HCT116 (cell line): ENCODE data around the gene SDR42E2.

Experiments
- ATF3 ChIP-seq: IDR thresholded peaks from 2 replicates; pipeline ENCODE4 v1.6.1; 2012
- EZH2 ChIP-seq: fragments of 200-600 bp; sonication (generic); IDR thresholded peaks from 2 replicates; pipeline ENCODE4 v1.6.1; 2017; ENCODE audit warnings: antibody characterized with exemption, mixed run types
- EZH2phosphoT487 ChIP-seq: fragments of 200-600 bp; IDR thresholded peaks from 2 replicates; pipeline ENCODE4 v1.6.1; 2018; ENCODE audit warnings: antibody characterized with exemption, borderline replicate concordance
- FOSL1 ChIP-seq: IDR thresholded peaks from 2 replicates; pipeline ENCODE4 v1.6.1; 2012; ENCODE audit warnings: low read depth
- MAX ChIP-seq: IDR thresholded peaks from 2 replicates; pipeline ENCODE4 v1.6.1; 2012
- POLR2A ChIP-seq: IDR thresholded peaks from 2 replicates; pipeline ENCODE4 v1.7.0; 2011; ENCODE audit warnings: borderline replicate concordance; ENCODE audit not compliant: insufficient read depth, insufficient read length; ENCODE audit errors: extremely low read depth
- POLR2AphosphoS5 ChIP-seq: IDR thresholded peaks from 2 replicates; pipeline ENCODE4 v1.6.1; 2011; ENCODE audit warnings: mild to moderate bottlenecking, low read depth, low read length, moderate library complexity
- RAD21 ChIP-seq: IDR thresholded peaks from 2 replicates; pipeline ENCODE4 v1.6.1; 2012; ENCODE audit warnings: low read depth, mild to moderate bottlenecking
- REST ChIP-seq: IDR thresholded peaks from 2 replicates; pipeline ENCODE4 v1.6.1; 2012; ENCODE audit warnings: low read depth
- ZFX ChIP-seq: fragments of 450-650 bp; IDR thresholded peaks from 2 replicates; pipeline ENCODE4 v1.6.1; 2017
- ZNF274 ChIP-seq: fragments of 200-500 bp; sonication (Bioruptor generic); IDR thresholded peaks from 2 replicates; pipeline ENCODE4 v1.6.1; 2014; ENCODE audit warnings: mild to moderate bottlenecking, low read depth, low read length, inconsistent platforms
- TF ChIP-seq, protein P1 (sequence below), 3 experiments: fragments of 200-600 bp in 1 of 3; sonication (generic) in 1 of 3; IDR thresholded peaks in 2 of 3; conservative IDR thresholded peaks in 1 of 3; 2 replicates each; pipeline ENCODE4 v1.5.1; 2012 to 2017; ENCODE audit warnings: low read depth in 2 of 3, low read length in 2 of 3, antibody characterized with exemption in 1 of 3, borderline replicate concordance in 1 of 3, control low read depth in 1 of 3, mild to moderate bottlenecking in 1 of 3, mixed read lengths in 1 of 3, mixed run types in 1 of 3, moderate library complexity in 1 of 3; ENCODE audit not compliant: insufficient read depth in 1 of 3
- TF ChIP-seq, protein P2 (sequence below): IDR thresholded peaks from 2 replicates; pipeline ENCODE4 v1.6.1; 2011; ENCODE audit warnings: mild to moderate bottlenecking, low read length, moderate library complexity; ENCODE audit not compliant: insufficient replicate concordance; ENCODE audit errors: extremely low read depth

DNA sequence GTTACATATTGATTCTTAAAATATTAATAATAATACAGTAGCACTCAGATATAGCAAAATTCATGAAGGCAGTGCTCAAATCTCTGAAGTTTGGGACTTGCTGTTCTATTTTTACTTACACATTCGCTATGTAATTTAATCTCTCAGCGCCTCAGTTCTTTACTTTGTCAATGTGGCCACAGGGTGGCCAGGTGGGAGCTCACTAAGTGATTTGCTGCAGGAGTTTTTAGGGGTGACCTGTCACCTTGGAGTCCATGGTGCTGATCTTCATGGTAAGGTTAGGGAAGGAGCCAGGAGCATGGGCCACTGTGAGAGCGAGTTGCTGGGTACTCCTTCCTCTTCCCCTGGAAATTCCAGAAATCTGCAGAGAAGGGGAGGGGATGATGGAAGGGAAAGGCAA lies 41.9 kb upstream of the SDR42E2 start:
- TF ChIP-seq, protein P1, sequence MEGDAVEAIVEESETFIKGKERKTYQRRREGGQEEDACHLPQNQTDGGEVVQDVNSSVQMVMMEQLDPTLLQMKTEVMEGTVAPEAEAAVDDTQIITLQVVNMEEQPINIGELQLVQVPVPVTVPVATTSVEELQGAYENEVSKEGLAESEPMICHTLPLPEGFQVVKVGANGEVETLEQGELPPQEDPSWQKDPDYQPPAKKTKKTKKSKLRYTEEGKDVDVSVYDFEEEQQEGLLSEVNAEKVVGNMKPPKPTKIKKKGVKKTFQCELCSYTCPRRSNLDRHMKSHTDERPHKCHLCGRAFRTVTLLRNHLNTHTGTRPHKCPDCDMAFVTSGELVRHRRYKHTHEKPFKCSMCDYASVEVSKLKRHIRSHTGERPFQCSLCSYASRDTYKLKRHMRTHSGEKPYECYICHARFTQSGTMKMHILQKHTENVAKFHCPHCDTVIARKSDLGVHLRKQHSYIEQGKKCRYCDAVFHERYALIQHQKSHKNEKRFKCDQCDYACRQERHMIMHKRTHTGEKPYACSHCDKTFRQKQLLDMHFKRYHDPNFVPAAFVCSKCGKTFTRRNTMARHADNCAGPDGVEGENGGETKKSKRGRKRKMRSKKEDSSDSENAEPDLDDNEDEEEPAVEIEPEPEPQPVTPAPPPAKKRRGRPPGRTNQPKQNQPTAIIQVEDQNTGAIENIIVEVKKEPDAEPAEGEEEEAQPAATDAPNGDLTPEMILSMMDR (IDR thresholded peaks at IDR 0.05 in 2 of 3, conservative IDR thresholded peaks at IDR 0.05 in 1 of 3; ENCODE audit: borderline replicate concordance in 1 of 3, insufficient read depth in 1 of 3, low read depth in 2 of 3, low read length in 2 of 3): peak in 1 of 3 experiments; percentile 18; a peak in 1 of 6 replicates
- TF ChIP-seq REST (no peak), EZH2 (no peak), POLR2A (no peak), POLR2AphosphoS5 (no peak), ZFX (no peak), RAD21 (no peak), ATF3 (no peak), ZNF274 (no peak), MAX (no peak), EZH2phosphoT487 (no peak), FOSL1 (no peak)
- TF ChIP-seq, protein P2, sequence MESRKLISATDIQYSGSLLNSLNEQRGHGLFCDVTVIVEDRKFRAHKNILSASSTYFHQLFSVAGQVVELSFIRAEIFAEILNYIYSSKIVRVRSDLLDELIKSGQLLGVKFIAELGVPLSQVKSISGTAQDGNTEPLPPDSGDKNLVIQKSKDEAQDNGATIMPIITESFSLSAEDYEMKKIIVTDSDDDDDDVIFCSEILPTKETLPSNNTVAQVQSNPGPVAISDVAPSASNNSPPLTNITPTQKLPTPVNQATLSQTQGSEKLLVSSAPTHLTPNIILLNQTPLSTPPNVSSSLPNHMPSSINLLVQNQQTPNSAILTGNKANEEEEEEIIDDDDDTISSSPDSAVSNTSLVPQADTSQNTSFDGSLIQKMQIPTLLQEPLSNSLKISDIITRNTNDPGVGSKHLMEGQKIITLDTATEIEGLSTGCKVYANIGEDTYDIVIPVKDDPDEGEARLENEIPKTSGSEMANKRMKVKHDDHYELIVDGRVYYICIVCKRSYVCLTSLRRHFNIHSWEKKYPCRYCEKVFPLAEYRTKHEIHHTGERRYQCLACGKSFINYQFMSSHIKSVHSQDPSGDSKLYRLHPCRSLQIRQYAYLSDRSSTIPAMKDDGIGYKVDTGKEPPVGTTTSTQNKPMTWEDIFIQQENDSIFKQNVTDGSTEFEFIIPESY: no peak
